HuH-7 (cell line): ENCODE results near the gene SLC9A3.
"Not testable (repeated sequence)": the region's sequence is repeated elsewhere in the genome, so short reads cannot be mapped to it uniquely, and the experiment has no call there.

Experiments used
- DNase-seq: peaks from one replicate; pipeline ENCODE4 v3.0.0; 2011; ENCODE audit warnings: low spot score

Gene SLC9A3

DNA sequence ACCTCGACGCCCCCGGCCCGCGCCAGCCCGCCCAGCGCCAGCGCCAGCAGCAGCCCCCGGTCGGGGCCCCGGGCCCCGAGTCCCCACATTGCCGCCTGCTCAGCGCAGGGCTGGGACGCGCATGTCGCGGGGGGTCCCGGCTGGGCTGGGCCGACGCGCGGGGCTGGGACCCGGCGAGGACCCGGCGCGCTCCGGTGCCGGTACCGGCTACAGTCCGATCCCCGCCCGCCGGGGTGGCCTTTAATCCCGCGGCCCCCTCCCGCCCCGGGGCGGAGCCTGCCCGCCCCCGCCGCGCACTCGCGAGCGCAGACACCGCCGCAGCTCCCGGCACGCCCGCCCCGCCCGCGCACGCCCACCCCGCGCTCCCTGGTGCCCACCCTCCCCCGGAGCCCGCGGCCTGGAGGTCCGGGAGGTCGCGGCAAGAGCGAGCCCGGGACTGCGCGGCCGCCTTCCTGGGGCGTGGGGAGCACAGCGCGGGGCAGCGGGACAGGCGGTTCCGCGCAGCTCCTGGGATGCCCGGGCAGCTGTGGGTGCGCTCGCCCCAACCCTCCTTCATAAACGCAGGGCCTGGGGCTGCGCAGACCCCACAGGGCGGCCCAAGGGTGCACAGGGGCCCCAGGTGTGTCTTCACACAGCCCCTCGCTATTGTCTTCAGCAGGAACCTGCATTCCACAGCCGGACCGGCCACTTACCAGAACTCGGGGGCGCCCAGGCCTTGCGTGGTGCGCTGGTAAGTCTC is at the start of gene SLC9A3:
TSS of gene SLC9A3 (minus strand) at position 216 of the 739 bp plus-strand sequence.
- DNase-seq: no peak

DNA sequence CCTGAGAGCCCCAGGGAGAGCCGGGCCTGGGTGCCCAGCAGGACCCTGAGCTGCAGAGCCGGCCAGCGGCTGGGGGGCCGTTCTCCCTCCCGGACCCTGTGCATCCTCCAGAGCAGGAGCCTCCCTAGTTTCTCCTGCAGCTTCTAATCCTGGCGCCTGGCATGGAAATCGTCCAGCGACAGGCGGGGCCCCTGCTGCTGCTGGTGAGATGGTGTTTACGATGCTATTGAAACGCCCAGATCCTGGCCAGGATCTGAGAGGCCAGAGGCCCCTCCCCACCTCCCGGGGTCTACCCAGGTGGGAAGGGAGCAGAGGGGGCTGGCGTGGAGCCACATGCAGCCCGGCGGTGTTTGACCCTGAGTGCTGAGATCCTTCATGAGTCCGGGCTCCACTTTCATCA is 49.7 kb upstream of the SLC9A3 start:
- no peak for DNase-seq

DNA sequence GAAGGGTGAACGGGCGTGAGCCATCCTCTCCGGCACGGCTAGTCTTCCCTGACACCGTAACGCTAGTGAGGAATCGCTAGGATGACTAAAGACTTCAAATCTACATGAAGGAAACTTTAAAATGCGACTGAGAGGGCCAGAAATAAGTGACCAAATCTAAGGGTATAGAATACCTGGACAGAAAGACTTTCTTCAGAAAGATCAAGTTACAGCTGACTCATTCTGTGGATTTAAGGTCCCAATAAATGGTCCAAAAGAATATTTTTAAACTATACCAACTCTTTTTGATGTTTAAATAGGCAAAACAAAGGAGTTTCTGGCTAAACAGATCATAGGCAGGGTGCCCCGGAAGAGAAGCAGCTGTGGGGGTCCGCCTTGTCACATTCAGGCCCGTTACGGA is 49.0 kb upstream of the SLC9A3 start:
- no peak for DNase-seq

DNA sequence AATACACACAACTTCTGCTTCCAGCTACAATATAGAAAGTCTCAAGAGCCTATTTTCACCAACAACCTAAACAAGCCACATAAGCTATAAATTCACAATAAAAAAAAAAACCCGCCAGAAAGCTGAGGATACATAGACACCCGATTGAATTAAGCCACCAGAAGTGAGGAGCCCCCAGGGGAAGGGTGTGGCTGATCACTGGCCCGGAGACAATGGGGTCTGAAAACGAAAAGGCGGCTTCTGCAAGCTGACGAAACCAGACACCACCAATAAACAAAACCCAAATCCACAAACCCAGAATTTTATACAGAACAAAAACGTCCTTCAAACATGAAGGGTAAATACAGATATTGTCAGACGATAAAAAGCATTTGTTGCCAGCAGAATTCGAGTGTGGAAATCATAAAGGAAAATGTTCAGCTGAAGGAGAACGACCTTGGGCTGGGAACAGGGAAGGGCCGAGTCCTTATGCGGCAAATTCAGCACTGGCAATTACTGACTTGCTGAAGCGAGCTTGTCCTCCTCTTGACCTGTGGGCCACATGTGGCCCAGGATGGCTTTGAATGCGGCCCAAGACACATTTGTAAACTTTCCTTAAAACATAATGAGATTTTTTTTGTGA is 48.3 kb upstream of the SLC9A3 start:
- DNase-seq: no peak

DNA sequence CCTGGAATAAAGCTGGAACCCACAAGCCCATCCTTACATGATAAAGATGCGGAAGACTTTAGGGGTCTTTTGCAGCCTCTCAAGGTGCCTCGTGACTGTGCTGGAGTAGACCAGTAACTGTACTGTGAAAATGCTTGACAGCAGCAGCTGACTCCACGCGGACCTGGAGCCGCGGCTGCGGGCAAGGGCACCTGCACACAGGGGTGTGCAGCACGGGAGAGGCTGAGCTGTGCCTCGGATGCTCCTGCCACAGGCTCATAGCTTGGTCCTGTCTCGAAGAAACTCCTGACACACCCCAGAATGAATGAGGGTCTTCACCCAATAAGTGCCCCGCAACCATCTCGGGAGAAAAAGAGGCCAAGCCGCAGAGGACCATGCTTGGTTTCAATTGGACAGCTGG is 47.5 kb upstream of the SLC9A3 start:
- no peak for DNase-seq

DNA sequence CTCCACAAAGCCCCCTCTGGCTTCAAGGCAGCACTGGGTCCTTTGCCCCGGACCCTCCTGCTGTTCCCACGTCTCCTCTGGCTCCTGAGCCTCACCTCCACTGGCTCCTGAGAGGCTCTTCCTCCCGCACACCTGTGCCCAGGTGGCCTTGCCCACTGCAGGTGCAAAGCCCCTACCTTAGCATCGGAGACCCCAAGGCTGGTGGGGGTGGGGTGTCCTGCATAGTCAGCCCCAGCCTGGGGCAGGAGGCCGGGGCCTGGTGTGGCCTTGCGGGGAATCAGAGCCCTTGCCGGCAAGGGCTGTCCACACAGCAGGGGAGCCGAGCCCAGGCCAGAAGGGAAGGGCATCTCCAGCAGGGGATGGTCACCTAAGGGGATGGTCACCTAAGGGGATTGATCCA is 46.6 kb upstream of the SLC9A3 start:
- DNase-seq: no peak

DNA sequence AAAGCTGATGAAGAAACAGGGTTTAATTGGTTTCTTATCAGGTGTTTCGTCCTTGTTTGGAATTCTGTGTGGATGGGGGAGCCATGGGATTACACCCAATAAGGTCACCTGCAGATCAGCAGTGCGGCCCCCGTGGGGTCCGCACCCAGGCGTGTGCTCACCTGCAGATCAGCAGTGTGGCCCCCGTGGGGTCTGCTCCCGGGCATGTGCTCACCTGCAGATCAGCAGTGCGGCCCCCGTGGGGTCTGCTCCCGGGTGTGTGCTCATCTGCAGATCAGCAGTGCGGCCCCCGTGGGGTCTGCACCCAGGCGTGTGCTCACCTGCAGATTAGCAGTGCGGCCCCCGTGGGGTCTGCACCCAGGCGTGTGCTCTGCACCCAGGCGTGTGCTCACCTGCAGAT is 46.2 kb upstream of the SLC9A3 start:
- no peak for DNase-seq

DNA sequence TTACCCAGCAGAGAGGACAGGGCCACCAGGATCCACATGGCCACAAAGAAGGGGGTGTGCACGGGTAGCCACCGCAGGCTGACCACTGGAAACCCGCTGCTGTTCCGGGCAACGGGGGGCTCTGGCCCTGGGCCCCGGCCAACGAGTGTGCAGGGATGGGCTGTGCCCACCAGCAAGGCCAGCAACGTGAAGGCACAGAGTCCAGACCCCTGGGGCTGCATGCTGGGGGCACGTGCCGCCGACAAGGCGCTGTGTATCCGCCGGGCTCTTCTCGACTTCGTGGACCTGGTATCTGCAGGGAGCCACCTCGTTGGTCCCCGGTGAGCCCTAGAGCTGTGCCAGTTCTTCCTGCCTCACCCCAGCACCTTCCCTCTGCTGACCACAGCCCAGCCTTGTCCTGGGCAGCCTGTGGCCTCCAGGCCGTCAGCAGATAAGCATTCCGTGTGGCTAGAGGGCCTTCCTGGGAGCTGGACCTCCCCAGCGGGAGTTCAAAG is 45.7 kb upstream of the SLC9A3 start:
- DNase-seq: no peak

DNA sequence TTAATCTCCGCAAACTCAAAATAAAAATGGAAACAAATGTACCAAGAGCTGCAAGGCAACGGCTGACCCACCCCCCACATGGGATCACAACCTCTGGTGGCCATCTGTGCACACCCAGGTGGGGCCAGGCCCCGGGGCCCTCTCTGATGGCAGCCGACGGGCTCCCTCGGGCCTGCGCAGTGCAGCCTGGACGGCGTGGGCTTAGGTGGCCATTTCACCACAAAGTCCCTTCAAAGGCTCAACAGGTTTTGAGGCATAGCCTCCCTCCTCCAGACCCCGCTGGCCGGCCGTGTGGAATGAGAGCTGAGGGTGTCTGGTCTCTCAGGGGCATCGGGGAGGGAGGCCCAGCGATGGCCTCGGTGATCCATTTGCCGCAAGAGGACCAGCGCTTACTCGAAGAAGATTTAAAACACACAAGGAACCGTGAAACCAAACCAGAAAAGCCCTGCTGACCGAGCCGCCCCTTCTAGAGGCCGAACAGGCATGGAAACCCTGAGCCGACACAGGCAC is 45.2 kb upstream of the SLC9A3 start:
- no peak for DNase-seq

DNA sequence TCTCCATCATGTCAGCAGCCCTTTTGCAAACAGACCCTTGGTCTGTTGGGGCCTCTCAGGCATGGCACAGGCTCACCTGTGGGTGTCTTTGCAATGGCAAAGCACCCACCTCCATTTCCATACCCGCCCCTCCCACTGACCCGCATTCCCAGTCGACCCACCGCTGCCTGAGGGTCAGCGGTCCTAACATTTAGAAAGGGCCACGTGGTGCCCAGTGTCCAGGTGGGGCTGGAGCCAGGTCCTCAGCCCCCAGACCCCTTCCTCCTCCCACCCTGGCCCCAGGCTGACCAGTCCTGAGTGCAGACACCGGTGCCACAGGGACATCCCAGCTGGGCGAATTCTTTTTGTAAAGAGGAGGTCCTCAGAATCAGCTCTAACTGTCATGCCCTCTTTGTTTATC is 44.6 kb upstream of the SLC9A3 start:
- DNase-seq: no peak

DNA sequence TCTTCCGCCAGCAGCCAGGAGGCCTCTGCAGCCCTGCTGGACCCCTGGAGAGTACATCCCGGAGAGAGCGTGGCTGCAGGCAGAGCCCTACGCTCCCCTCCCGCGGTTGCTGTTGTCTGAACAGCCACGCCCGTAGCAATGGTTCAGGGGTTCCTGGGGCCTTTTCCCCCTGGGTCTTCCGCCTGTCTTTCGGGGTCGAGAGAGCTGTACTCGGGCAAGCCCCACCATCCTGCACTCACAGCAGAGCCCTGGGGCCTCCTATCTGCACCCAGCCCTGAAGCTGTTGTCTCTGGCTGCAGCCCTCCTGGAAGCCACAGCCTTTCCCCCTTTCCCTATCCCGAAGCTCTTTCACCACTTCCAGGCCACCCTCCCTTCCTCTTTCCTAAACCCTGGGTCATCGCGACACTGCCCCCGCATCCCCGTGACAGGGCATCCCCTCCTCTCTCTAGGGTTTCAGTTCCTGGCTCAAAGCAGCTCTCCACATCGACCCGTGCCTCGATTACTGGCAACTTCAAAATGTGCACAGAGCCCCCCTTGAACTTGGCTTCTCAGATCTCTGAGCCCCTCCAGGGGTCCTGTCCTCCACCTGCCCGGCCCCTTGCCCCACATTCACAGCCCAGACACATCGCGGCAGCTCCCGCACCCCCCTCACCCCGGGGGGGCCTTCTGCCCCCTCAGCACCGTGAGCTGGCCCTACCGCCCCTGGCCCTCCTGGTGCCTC is 44.0 kb upstream of the SLC9A3 start:
- no peak for DNase-seq

DNA sequence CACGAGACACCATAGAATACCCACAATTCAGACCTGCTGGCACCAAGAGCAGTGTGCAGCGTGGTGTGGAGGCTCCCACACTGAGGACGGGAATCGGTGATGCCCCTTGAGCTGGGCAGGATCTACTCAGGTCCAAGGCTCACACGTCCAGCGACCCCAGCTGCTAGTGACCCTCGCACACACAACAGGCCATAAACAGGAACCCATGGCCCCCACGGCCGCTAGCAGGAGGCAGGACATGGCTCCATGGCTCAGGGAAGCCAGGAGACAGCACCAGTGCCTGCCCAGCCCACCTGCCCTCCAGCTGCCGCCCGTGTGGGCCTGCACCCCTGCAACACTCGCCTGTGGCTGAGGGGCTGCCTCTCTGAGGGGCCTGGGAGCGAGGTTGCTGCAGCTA is 43.4 kb upstream of the SLC9A3 start:
- no peak for DNase-seq

DNA sequence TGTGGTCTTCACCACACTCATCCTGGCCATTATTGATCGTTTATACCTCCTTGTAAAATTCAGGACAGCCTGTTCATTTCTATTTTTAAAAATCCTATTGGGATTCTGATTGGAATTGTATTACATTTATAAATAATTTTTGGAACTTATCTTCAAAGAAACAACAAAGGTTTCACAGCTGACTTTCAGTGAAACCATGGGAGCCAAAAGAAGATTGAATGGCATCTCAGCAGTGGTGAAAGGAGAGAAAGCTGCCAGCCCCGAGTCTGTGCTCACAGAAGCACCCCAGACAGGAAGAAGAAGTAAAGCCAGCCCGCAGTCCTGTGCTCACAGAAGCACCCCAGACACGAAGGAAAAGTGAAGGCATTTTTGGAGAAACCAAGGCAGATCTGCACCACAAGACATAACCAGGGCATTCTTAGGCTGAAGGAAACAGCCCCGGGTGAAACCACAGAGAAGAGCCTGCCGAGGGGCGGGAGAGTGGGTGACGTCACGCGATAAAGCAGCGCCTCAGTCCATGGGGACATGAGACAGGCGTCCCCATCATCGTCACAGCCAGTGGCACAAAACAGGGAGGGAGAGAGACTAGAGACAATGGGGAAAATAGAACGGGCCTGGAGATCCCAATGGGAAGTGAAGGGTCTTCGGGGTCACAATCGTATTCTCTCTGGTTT is 42.5 kb upstream of the SLC9A3 start:
- no peak for DNase-seq

DNA sequence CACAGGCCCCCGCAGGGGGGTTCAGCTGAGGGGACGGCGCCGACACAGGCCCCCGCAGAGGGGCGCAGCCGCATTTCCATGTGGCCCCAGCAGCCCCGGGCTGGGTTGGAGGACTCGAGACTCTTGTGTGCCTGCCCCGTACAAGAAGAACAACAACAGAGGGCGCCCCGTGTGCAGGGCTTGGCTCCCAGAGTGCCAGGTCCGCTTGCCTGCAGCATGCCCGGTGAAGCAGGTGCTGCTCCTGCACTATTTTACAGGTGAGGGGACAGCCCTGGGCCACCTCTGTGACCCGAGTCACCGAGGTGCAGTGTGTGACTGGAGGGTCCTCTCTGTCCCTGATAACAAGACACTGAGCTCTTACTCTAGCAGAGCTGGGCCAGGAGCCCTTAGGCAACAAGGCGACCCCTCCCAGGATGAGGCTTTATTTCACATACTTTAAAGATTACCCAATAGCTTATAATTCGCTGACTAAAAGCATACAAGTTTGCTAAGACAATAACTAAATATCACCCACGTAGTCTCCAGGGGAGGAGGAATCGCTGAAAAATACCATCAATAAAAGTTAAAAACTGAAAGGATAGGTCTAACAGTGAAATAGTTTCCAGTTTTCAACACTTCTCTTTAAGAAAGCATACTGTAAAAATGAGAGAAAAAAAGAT is 41.7 kb upstream of the SLC9A3 start:
- DNase-seq: no peak

DNA sequence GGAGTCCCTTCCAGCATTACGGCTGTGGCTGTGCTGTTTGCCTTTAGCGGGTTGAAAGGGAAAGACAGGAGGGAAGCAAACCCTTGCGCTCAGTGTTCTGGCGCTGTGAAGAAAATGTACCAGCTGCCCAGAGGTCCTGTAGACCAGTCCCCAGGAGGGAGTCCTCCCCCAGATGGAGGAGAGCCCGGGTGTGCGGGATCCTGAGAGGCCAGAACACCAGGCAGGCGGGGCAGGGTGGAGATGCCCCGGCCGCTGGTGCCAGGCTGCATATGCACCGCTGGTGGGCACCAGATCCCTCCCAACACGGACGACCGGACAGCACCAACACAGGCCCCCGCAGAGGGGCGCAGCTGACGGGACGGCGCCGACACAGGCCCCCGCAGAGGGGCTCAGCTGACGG is 37.2 kb upstream of the SLC9A3 start:
- no peak for DNase-seq

DNA sequence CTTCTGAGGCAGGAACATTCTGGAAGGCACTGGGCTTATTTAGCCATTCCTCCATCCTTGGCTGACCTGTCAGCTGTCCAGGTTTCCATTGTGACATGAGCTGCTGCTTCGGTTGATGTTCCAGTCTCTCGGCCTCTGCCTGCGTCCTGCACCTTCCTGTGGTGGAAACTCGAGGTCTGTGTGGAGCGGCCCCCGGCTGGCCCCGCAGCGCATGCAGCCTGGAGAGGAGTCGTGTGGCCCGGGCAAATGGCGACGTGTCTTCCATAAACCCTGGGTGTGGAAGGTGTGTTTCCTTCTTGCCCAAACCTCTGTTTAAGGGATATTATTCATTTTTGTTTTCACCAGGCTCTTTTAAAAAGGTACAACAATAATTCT is 36.5 kb upstream of the SLC9A3 start:
- no peak for DNase-seq

DNA sequence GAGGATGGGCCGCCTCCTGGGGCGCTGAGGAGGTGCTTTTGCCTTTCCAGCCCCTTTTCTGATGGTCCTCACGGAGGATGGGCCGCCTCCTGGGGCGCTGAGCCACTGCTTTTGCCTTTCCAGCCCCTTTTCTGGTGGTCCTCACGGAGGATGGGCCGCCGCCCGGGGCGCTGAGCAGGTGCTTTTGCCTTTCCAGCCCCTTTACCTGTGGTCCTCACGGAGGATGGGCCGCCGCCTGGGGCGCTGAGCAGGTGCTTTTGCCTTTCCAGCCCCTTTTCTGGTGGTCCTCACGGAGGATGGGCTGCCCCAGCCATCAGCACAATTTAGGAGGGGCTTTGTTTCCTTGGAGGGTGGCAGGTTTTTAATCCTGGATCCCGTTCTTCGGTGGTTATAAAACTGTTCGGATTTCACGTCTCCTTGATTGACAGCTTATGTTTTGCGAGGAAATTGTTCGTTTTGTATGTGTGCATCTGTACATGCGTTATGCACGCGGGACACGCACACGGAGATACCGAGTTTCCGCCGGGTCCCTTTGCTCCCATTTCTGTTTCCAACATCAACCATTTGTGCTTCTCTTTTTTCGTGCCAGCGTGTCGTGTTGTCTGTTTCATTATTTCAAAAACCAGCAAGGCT is 34.7 kb upstream of the SLC9A3 start:
- DNase-seq: no peak

DNA sequence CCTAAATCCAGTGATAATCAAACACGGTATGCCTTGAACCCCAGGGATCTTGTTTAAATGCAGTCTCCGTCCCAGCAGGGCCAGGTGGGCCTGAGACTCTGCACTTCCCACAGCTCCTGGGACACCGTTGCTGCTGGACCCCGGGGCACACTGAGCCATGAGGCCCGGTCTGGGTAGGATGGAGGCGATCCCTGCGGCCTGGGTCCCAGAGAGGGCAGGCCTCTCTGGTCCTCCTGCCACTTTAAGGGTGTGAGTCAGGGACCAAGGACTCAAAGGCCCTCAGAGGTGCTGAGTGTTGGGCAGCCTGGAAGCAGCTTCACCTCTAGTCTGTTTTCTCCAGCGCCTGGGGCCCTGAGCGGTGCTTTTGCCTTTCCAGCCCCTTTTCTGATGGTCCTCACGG is 34.1 kb upstream of the SLC9A3 start:
- DNase-seq: no peak

DNA sequence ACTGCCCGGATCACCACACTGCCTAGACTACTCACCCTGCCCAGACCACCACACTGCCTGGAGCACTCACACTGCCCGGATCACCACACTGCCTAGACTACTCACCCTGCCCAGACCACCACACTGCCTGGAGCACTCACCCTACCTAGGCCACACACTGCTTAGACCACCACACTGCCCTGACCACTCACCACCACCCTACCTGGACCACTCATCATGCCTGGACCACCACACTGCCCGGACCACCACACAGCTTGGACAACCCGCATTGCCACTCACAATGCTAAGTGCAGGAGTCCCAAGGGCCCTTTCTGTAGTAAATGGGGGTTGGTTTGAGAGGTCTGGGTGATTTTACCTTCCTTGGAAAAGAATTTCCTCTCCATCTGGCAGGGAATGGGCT is 33.7 kb upstream of the SLC9A3 start:
- not testable (repeated sequence) for DNase-seq

DNA sequence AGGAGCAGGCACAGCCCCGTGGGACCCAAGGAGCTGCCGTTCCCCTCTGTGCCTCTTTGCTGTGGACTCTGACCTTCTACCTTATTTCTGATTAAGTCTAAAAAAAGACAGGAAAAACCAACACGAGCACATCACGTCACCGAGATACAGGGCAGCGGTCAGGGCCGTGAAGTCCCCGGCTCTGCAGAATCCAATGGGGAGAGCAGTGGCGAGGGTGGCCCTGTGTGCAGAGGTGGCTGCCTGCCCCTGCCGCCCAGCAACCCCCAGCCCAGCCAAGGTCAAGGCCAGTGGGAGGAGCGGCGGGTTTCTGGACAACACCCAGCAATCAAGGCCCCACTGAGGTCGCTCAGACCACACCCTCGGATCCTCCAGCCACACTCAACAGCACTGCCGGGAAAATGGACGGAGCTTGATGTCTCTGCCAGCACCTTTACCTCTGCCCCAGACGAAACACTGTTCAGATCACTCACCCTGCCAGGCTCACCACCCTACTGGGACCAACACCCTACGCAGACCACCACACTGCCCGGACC is 32.7 kb upstream of the SLC9A3 start:
- DNase-seq: peak; percentile 61

DNA sequence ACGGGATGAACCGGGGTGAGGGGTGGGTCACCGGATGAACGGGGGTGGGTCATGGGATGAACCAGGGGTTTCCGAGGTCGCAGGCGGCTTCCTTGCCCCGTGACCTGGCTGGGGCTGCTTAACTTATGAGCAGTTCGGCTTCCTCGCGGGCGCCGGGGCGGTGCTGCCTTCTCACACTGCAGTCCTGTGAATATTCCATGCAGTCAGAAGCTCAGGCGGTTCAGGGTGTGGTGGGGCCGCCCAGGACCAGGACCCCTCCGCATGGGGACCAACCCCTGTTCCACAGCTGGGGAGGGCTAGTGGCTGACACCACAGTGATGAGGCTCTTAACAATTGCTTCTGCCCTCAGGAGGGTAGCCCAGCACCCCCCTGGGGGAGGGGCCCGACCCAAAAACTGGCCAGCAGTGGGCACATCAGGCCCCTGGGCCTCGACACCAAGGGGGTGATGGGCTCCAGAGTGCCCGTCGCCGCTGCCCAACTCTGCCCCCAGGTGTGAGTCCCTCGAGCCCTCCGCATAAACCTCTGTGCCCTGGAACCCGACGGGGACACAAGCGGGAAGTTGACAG is 30.9 kb upstream of the SLC9A3 start:
- no peak for DNase-seq
